GM21737 (cell line): ENCODE measurements around the gene FMN1.

Experiments
- ATAC-seq: cut with Tn5 transposase; IDR thresholded peaks from one replicate; pipeline ENCODE4 v1.9.1; 2021; ENCODE audit warnings: mild to moderate bottlenecking, moderate library complexity; ENCODE audit not compliant: unreplicated experiment

The FMN1 gene

DNA sequence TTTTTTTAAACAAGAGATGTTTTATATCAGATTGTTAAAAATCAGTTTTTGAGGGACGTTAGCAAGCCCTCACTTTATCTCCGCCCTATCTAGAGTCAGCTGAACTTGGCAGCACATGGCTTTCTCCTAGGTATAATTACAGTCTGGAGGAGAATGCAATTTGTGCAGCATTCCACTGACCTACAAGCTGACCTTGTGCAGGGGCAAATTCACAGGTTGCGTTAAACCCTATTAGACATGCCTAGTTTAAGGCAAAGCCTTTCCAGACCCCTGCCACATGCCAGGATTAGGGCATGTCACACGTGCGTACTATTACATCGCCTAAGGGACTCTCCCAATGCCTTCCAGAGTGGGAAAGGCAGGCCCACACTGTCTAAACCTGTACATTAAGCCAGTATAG lies 252.7 kb downstream of the FMN1 start:
- ATAC-seq: no peak

DNA sequence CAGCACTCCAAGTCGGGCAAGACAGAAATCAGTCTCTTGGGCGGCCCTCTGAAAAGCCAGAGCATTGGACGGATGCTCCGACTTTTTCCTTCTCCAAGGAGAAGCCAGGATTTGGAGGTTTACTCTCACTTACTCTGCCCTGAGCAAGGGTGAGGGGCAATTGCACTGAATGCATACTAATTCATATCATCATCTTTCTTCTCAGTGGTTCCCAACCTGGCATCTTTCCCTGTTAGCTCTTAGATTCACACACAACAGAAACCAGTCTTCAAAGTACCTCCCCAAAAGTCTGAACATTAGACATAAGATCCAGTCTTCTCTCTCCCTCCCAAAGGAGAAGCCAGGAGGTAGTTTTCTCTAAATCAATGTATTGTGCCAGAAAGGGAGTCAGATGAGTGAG lies 257.5 kb downstream of the FMN1 start:
- no peak for ATAC-seq

- no peak for ATAC-seq
These were observed 258.1 kb downstream of the FMN1 start for GRCh38 chr15:32936283-32936918.

DNA sequence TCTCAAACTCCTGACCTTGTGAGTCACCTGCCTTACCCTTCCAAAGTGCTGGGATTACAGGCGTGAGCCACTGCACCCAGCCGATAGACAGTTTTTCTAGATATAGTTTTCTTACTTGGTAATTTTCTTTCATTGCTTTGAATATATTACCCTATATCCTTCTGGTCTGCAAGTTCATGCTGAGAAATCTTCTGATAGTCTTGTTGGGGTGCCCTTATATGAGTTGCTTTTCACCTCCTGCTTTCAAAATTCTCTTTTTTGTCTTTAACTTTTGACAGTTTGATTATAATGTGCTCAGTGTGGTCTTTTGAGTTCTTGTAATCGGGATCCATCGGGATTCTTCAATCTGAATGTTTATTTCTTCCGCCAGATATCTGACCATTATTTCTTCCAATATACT lies 259.4 kb downstream of the FMN1 start:
- no peak for ATAC-seq

DNA sequence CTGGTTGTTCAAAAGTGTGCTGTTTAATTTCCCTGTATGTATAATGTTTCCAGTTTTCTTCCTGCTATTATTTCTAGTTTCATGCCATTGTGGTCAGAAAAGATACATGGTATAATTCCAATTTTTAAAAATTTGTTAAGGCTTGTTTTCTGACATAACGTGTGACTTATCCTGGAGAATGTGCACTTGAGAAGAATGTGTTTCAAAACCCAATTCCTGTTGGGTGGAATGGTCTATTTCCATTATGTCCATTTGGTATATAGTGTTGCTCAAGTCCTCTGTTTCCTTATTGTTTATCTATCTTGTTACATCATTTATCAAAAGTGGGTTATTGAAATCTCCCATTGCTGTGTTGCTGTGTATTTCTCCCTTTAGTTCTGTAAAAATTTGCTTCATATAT lies 261.3 kb downstream of the FMN1 start:
- no peak for ATAC-seq

GRCh38 chr15:32928876-32929275 lies 265.6 kb downstream of the FMN1 start:
- ATAC-seq: no peak

- no peak for ATAC-seq
These were observed 267.4 kb downstream of the FMN1 start for GRCh38 chr15:32927124-32927523.

- ATAC-seq: no peak
These were observed 271.3 kb downstream of the FMN1 start for GRCh38 chr15:32923176-32923575.

DNA sequence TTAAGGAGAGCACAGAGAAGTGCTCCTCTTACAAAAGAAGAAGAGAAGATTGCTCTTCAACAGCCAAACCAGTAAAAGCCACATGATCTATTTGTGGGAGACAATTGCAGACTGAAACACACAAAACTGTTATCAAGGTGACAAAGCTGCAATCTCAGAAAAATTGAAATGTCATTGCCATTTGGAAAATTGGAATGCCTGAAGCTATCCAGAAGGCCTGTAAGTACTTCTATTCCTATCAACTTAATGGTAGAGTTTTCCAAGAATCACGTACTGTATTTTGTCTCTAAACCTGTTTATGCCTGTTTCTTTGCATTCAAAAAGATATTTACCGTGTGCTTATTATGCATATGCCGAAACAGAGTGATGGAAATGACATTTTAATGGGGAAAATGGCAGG lies 272.0 kb downstream of the FMN1 start:
- ATAC-seq: no peak

DNA sequence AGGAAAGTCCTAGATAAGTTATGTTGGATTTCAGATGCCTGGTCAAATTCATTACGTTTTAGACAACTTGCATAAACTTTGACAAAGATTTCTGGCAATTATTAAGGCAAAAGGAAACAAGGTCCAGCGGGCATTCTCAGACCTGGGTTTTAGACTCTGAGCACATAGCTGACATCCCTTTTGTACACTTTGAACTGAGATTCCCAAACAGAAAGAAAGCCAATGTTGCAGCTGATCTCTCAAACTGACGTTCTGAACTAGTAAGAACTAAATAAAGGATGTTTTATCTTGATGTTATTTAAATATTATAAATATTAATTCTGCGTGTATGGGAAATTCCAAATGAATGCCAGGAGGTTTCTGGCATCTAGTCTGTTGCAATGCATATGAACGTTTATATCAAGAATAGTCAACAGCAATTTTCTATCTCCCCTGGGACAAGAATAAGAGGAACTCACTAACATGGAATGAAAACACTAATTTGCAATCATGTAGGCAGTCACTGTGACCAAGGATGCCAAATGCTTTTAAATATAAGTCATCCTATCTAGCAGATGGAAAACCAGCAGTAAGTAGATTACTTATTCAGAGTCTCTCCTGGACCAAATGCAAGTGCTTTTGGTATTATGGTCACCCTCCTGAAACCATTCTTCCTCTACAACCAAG lies 274.6 kb downstream of the FMN1 start:
- no peak for ATAC-seq

DNA sequence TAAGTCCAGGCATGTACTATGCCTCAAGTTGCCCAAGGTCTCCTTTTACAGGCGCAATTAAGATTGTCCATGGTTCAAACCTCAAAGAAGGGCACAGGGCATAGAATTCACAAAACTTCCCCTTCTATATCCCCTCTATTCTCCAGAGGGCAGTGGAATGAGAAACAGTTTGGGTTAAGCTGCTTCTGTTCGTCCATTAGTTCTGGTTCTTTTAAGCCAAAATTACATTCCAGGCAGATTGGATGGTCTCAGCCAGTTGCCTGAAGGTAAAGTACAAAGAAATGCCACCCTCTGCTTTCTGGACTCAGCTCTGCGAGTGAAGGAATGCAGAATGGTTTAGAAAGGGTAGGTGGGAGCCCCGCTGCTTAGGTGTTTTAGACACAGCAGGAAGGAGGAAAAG lies 276.0 kb downstream of the FMN1 start:
- ATAC-seq: no peak

GRCh38 chr15:32910839-32911238 lies 283.7 kb downstream of the FMN1 start:
- no peak for ATAC-seq

- ATAC-seq: no peak
These were observed 285.1 kb downstream of the FMN1 start for GRCh38 chr15:32909431-32909830.

DNA sequence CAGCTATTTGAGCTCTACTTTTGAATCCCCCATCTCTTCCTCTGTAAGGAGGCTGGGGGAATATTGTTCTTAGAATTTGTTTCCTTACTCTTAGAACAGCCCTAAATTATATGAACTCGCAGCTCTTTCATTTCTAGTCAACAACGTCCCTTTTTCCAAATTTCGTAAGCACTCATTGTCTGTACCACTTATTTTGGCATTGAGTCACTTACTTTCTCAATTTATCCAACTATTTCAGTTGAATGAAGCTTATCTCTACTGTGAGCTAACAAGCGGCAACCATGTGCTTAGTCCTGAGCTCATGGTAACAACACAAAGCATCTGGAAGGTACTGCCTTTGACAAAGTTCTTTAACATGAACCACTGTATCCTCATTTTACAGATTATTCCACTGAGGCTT lies 285.6 kb downstream of the FMN1 start:
- ATAC-seq: no peak

DNA sequence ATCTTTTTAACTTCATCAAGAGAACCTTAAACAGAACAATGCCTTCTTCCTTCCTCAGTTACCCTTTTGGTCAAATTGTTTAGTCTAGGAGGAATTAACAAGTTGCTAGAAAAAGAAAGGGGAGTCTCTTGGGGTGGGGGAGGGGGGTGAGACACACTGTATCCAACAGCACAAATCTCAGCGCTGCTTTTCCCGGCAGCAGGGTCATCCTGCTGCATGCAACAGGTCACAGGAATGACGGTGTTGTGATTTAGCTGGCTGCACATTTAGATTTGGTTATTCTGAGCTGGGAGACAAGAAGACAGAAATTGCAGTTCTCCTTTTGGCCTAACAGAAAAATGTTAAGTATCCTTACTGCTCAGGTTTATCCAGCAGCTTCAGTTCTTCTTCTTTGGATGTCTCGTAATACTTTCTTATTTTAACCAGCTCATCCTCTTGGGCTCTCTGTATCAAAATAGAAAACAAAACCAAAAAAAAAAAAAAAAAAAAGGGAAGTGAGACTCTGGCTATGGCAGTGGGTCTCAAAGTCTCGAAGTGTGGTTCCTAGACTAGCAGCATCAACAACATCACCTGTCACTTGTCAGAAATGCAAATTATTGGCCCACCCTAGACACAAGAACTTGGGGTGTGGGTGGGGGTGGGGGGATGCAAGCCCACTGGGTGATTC lies 286.2 kb downstream of the FMN1 start:
- ATAC-seq: peak; percentile 77

GRCh38 chr15:32905481-32905880 lies 289.0 kb downstream of the FMN1 start:
- ATAC-seq: no peak

DNA sequence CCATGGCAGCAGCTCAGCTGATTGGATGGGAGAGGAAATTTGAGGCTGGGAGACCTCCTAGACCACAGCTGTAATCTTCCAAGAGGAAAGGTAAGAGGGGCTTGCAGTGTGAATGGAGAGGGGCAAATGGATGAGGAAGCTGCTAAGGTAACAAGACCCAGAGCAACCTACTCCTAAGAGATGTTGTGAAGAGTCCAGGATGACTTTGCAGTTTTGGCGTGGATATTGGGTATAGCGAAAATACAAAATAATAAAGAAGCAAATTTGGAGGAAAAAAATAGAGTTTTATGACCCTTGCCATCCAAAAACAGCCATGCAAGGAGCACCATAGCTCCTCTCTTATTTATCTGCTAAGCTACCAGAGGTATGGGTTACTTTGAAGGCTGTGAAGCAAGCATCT lies 290.1 kb downstream of the FMN1 start:
- ATAC-seq: no peak

DNA sequence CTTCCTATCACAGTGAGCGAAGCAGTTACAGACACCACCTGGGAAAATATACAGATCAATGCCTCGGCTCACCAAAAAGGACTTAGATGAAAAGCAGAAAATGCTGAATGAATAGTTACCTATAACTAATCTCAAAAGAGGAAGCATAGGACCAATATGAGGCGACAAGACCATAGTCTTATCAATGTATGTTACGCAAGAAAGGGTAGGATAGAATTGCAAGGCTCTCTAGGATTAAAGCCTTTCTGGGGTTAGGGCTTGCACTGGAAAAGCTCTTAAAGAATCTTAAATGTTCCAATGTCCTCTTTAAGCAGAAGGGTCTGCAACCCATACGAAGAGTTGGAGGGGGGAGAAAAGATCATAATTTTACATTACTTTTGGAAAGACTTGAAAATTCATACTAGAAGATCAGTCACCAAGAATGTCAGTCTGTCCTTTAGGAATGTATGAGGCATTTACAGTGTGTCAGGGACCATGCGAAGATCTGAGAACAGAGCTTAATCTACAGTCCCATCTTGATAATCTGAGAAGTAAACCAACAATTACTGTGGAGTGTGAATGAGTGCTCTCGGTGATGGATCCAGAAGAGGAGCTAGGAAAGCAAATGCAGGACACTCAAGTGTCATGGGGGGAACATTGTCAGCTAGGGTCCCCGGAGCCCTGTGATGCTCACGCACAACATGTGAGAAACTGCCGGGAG lies 290.8 kb downstream of the FMN1 start:
- ATAC-seq: no peak

GRCh38 chr15:32901995-32902394 lies 292.5 kb downstream of the FMN1 start:
- no peak for ATAC-seq

DNA sequence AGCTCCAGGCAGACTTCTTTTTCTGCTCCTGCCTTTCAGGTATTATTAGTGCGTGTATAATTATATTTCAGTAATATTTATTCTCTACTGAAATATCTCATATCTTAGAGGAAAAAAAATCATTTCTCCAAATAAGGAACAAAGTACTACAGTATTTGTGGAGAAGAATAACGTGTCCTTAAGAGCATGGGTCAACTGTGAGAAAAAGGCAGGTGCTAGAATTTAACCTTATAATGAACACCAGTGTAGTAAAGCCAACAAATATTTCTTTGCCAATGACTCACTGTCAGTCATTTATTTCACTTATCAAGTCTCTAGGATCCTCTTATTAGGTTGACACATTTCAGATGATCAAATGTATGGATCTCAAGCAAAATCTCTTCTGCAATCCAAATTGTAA lies 293.3 kb downstream of the FMN1 start:
- ATAC-seq: no peak

DNA sequence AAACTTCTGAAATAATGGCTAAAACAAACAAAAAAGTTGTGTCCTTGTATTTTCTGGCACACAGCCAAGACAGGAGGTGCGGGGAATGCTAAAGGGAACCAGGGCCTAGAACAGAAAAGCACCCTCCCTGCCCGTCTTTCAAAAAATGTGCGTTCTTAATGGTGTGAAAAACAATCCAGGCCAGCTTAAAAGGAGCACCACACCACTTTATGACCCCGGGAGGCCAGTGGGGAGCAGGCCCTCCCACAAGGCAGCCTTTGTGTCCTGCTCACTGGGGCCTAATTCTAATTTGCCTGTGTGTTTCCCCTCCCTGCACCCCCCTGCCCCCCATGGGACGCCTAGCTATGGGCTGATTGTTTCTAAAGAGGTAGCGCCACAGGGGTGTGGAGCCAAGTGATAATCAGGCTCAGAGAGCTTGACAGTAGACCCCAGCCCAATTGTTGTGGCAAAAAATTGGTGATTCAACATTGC lies 295.4 kb downstream of the FMN1 start:
- ATAC-seq: no peak

GRCh38 chr15:32898414-32898813 lies 296.1 kb downstream of the FMN1 start:
- ATAC-seq: no peak
